ENCODE data around the gene PRRT1.

DNA sequence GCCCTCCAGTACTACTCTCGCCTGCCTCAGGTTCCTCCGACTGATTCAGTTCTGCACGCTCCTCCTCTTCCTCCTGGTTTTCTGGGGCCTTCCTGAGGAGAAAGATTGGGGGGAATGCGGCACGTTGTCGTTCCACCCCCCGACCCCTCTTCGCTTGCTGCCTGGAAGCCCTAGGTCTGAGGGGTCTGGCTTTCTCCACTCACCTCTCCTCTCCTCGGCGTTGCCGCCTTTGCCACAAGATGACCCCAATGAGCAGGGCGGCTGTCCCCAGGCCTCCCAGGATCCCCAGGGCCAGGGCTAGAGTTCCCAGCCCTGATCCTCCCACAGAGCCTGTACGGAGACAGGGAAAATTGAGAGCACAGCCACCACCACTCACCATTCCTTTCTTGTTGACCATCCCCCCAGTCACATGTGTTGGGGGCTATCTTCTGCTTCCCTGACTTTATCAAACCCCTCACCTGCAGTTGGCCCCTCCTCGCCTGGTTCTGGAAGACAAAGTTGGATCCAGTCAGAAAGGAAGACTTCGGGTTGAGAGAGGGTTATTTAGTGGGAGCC lies 29.5 kb upstream of the PRRT1 start:
- TF ChIP-seq POLR2A (IDR thresholded peaks at IDR 0.05) (no peak), CTCF (IDR thresholded peaks at IDR 0.05 in 8 of 11, conservative IDR thresholded peaks at IDR 0.05 in 3 of 11) (no peak), POLR2AphosphoS5 (IDR thresholded peaks at IDR 0.05) (peak in 2 of 3 donors; percentile 29 to 63)

All from spleen (tissue), 7 donors.